Thyroid gland (tissue), 4 donors: ENCODE measurements around the gene TMEM79. TPM values are rescaled to one million over a fixed set of nuclear protein-coding genes. Genes with fewer than 3 reads are reported as not detected.
"Not testable (repeated sequence)": the region's sequence is repeated elsewhere in the genome, so short reads cannot be mapped to it uniquely, and the experiment has no call there.

Experiments used
- DNase-seq, 2 donors: peaks; one replicate each; pipeline ENCODE4 v3.0.0-alpha.2; 2019
- H3K27ac ChIP-seq, 3 donors: fragments of 200-600 bp; sonication (generic); 1 replicate in 2 of 3; 2 replicates in 1 of 3; pipeline ENCODE4 v1.5.1; 2016 to 2019; ENCODE audit warnings: mild to moderate bottlenecking in 1 of 3, moderate library complexity in 1 of 3
- H3K27me3 ChIP-seq: fragments of 200-600 bp; sonication (generic); one replicate; pipeline ENCODE4 v1.5.1; 2019
- H3K36me3 ChIP-seq, 2 donors: fragments of 200-600 bp; sonication (generic); one replicate each; pipeline ENCODE4 v1.5.1; 2016 to 2019
- H3K4me1 ChIP-seq, 2 donors: fragments of 200-600 bp; sonication (generic); one replicate each; pipeline ENCODE4 v1.5.1; 2017 to 2019
- H3K4me3 ChIP-seq, 3 donors: fragments of 200-600 bp; sonication (generic); replicated peaks in 1 of 3; 1 replicate in 2 of 3; 2 replicates in 1 of 3; pipeline ENCODE4 v1.5.1; 2016; ENCODE audit warnings: mild to moderate bottlenecking in 1 of 3
- H3K9me3 ChIP-seq: fragments of 200-600 bp; sonication (generic); one replicate; pipeline ENCODE4 v1.5.1; 2017
- CTCF ChIP-seq, 6 experiments: fragments of 200-600 bp in 3 of 6; fragments of 450-650 bp in 3 of 6; sonication (generic) in 3 of 6; IDR thresholded peaks; one replicate each; pipeline ENCODE4 v1.5.1; 2016 to 2019; ENCODE audit warnings: antibody characterized with exemption in 6 of 6, mild to moderate bottlenecking in 2 of 6, inconsistent platforms in 1 of 6, moderate library complexity in 1 of 6
- POLR2A ChIP-seq, 2 donors: fragments of 450-650 bp; IDR thresholded peaks; one replicate each; pipeline ENCODE4 v1.6.1; 2017; ENCODE audit warnings: antibody characterized with exemption in 2 of 2, mild to moderate bottlenecking in 2 of 2, moderate library complexity in 1 of 2
- WGBS, 2 donors: methylation state at CpG; one replicate each; pipeline ENCODE4 v1.1.5; 2017; 5-methylcytosine and 5-hydroxymethylcytosine counted together
- intact Hi-C: fragments of 100-400 bp; cut with DNase I; formaldehyde crosslinking; loops from one replicate; pipeline ENCODE4 v1.15.1; 2023
- total RNA-seq, 4 donors: library from RNA; depleted of rRNA; stranded (reverse); fragments of >200 nt; gene quantifications; one replicate each; pipeline ENCODE4 v1.2.3, GENCODE V29; 2016

Gene TMEM79
- total RNA-seq, 4 donors from 2014 or later = 0.96 to 2.2 (median 1.7) TPM

- Histone ChIP-seq H3K4me1 (no peaks in the 10 kb centered on the region), H3K27ac (no peak overlapping the region), H3K36me3 (peaks cover 42 to 53% of the 10 kb centered on the region in 2 donors), H3K4me3 (no peak overlapping the region), H3K9me3 (no peaks in the 10 kb centered on the region), H3K27me3 (no peaks in the 10 kb centered on the region)
- intact Hi-C loops = no loop called here
- TF ChIP-seq POLR2A (IDR thresholded peaks at IDR 0.05) (no peak), CTCF (IDR thresholded peaks at IDR 0.05) (no peak)
- no peak for DNase-seq
Observed at GRCh38 chr1:156308078-156308477, 24.0 kb downstream of the TMEM79 start.

GRCh38 chr1:156310962-156311361 lies 26.8 kb downstream of the TMEM79 start:
- H3K4me1 ChIP-seq = no peaks in the 10 kb centered on the region
- intact Hi-C loops = no loop called here
- no peak overlapping the region for H3K4me3 ChIP-seq
- H3K36me3 ChIP-seq = peaks cover 64 to 71% of the 10 kb centered on the region in 2 donors
- TF ChIP-seq POLR2A (IDR thresholded peaks at IDR 0.05) (no peak), CTCF (IDR thresholded peaks at IDR 0.05) (no peak)
- WGBS, 2 donors = 84 to 88% methylated on average over 6 of the region's 6 CpGs
- H3K27ac ChIP-seq = no peak overlapping the region
- no peak for DNase-seq
- no peaks in the 10 kb centered on the region for H3K27me3 ChIP-seq
- H3K9me3 ChIP-seq = no peaks in the 10 kb centered on the region

- H3K4me3 ChIP-seq = no peak overlapping the region
- peaks cover 74 to 88% of the 10 kb centered on the region in 2 donors for H3K36me3 ChIP-seq
- no peak for TF ChIP-seq POLR2A (IDR thresholded peaks at IDR 0.05)
- no peaks in the 10 kb centered on the region for H3K27me3 ChIP-seq
- no peaks in the 10 kb centered on the region for H3K4me1 ChIP-seq
- intact Hi-C loops = no loop called here
- no peak overlapping the region for H3K27ac ChIP-seq
- no peaks in the 10 kb centered on the region for H3K9me3 ChIP-seq
- DNase-seq = no peak
- 90 to 92% methylated on average over 7 of the region's 7 CpGs for WGBS, 2 donors
Observed at GRCh38 chr1:156316909-156317308, 32.8 kb downstream of the TMEM79 start.

- H3K9me3 ChIP-seq = no peaks in the 10 kb centered on the region
- no peaks in the 10 kb centered on the region for H3K4me1 ChIP-seq
- intact Hi-C loops = no loop called here
- peaks cover 82 to 93% of the 10 kb centered on the region in 2 donors for H3K36me3 ChIP-seq
- H3K27ac ChIP-seq = no peak overlapping the region
- no peak overlapping the region for H3K4me3 ChIP-seq
- no peak for TF ChIP-seq POLR2A (IDR thresholded peaks at IDR 0.05)
- TF ChIP-seq CTCF (IDR thresholded peaks at IDR 0.05) = peak in 4 of 6 experiments; percentile 14 to 47 (median 38)
- WGBS, 2 donors = 60 to 75% methylated on average over 1 of the region's 1 CpG
- peak in 1 of 2 donors; percentile 9 for DNase-seq
- H3K27me3 ChIP-seq = no peaks in the 10 kb centered on the region
Observed at GRCh38 chr1:156319664-156320063, 35.5 kb downstream of the TMEM79 start.

- no peak overlapping the region for H3K27ac ChIP-seq
- no peak for TF ChIP-seq POLR2A (IDR thresholded peaks at IDR 0.05)
- H3K4me3 ChIP-seq = no peak overlapping the region
- no peaks in the 10 kb centered on the region for H3K4me1 ChIP-seq
- no peaks in the 10 kb centered on the region for H3K27me3 ChIP-seq
- H3K36me3 ChIP-seq = peaks cover 78 to 89% of the 10 kb centered on the region in 2 donors
- no peak for DNase-seq
- intact Hi-C loops = no loop called here
- H3K9me3 ChIP-seq = no peaks in the 10 kb centered on the region
- 87 to 92% methylated on average over 3 of the region's 3 CpGs for WGBS, 2 donors
Observed at GRCh38 chr1:156320560-156320959, 36.4 kb downstream of the TMEM79 start.

- H3K36me3 ChIP-seq = peaks cover 51 to 63% of the 10 kb centered on the region in 2 donors
- H3K4me1 ChIP-seq, intact Hi-C loops, H3K27ac ChIP-seq, H3K9me3 ChIP-seq, H3K4me3 ChIP-seq, H3K27me3 ChIP-seq, DNase-seq: not testable (repeated sequence)
- WGBS, 2 donors = 95 to 97% methylated on average over 9 of the region's 9 CpGs
Observed at GRCh38 chr1:156323179-156323578, 39.1 kb downstream of the TMEM79 start.

- DNase-seq = no peak
- no peaks in the 10 kb centered on the region for H3K27me3 ChIP-seq
- intact Hi-C loops = no loop called here
- H3K4me3 ChIP-seq = no peak overlapping the region
- no peaks in the 10 kb centered on the region for H3K9me3 ChIP-seq
- H3K27ac ChIP-seq = no peak overlapping the region
- peaks cover 10 to 13% of the 10 kb centered on the region in 2 donors for H3K4me1 ChIP-seq
- TF ChIP-seq CTCF (IDR thresholded peaks at IDR 0.05) = no peak
- TF ChIP-seq POLR2A (IDR thresholded peaks at IDR 0.05) = no peak
- WGBS, 2 donors = 81 to 92% methylated on average over 4 of the region's 4 CpGs
- peaks cover 23 to 35% of the 10 kb centered on the region in 2 donors for H3K36me3 ChIP-seq
Observed at GRCh38 chr1:156336242-156336641, 52.1 kb downstream of the TMEM79 start.
